Neural crest cell (in vitro differentiated cells): ENCODE results near the gene ARHGAP21. TPM values are rescaled to one million over a fixed set of nuclear protein-coding genes. Genes with fewer than 3 reads are reported as not detected.
A peak's percentile ranks its signal among the peaks of the same experiment; 100 is the strongest.

ENCODE experiments used
- DNase-seq: peaks from one replicate; pipeline ENCODE4 v3.0.0; 2021; ENCODE audit warnings: low read depth, mixed read lengths, low spot score
- H3K27ac Mint-ChIP-seq: one replicate; pipeline ENCODE4 v1.8.0; 2021; ENCODE audit warnings: mild to moderate bottlenecking, mixed read lengths; ENCODE audit not compliant: unreplicated experiment
- H3K27me3 Mint-ChIP-seq: 2 replicates; pipeline ENCODE4 v1.8.0; 2021; ENCODE audit warnings: low read depth, mild to moderate bottlenecking, mixed read lengths
- H3K36me3 Mint-ChIP-seq: 2 replicates; pipeline ENCODE4 v1.8.0; 2021; ENCODE audit warnings: low read depth, mild to moderate bottlenecking, mixed read lengths
- H3K4me1 Mint-ChIP-seq: 2 replicates; pipeline ENCODE4 v1.8.0; 2021; ENCODE audit warnings: mixed read lengths
- H3K4me3 Mint-ChIP-seq: one replicate; pipeline ENCODE4 v1.8.0; 2021; ENCODE audit warnings: mild to moderate bottlenecking, mixed read lengths
- H3K9me3 Mint-ChIP-seq: 2 replicates; pipeline ENCODE4 v1.8.0; 2021; ENCODE audit warnings: mixed read lengths
- total RNA-seq: library from RNA; stranded (reverse); gene quantifications from 2 replicates; pipeline ENCODE4 v1.2.1, GENCODE V29; 2021
- TF ChIP-seq, protein P1 (sequence below): fragments of 200-600 bp; sonication (generic); conservative IDR thresholded peaks from 2 replicates; pipeline ENCODE4 v1.5.0; 2021; ENCODE audit warnings: antibody characterized with exemption, mild to moderate bottlenecking

The ARHGAP21 gene
- total RNA-seq, 1 donor from 2014 or later, result 108 TPM

DNA sequence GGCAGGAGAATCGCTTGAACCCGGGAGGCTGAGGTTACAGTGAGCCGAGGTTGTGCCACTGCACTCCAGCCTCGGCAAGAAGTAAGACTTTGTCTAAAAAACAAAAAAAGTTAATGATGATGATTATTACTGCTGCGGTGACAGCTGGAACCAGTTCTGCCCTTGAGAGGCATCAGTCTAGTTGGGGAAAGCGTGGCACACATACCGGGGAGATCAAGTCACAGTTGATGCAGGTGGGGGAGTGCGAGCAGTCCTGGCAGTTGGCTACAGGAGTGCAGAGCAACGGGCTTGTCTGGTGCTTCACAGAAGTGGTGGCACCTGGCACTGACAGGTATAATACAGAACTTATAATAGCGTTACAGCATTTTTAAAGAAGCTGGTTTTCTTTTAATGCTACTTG lies 173.0 kb downstream of the ARHGAP21 start:
- Mint-ChIP-seq H3K27ac (no peak overlapping the region), H3K4me3 (no peak overlapping the region), H3K9me3 (no peaks in the 10 kb centered on the region), H3K4me1 (peaks cover 6% of the 10 kb centered on the region), H3K27me3 (no peaks in the 10 kb centered on the region), H3K36me3 (peaks cover 6% of the 10 kb centered on the region)
- DNase-seq, result no peak
- TF ChIP-seq, protein P1, sequence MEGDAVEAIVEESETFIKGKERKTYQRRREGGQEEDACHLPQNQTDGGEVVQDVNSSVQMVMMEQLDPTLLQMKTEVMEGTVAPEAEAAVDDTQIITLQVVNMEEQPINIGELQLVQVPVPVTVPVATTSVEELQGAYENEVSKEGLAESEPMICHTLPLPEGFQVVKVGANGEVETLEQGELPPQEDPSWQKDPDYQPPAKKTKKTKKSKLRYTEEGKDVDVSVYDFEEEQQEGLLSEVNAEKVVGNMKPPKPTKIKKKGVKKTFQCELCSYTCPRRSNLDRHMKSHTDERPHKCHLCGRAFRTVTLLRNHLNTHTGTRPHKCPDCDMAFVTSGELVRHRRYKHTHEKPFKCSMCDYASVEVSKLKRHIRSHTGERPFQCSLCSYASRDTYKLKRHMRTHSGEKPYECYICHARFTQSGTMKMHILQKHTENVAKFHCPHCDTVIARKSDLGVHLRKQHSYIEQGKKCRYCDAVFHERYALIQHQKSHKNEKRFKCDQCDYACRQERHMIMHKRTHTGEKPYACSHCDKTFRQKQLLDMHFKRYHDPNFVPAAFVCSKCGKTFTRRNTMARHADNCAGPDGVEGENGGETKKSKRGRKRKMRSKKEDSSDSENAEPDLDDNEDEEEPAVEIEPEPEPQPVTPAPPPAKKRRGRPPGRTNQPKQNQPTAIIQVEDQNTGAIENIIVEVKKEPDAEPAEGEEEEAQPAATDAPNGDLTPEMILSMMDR, result no peak

DNA sequence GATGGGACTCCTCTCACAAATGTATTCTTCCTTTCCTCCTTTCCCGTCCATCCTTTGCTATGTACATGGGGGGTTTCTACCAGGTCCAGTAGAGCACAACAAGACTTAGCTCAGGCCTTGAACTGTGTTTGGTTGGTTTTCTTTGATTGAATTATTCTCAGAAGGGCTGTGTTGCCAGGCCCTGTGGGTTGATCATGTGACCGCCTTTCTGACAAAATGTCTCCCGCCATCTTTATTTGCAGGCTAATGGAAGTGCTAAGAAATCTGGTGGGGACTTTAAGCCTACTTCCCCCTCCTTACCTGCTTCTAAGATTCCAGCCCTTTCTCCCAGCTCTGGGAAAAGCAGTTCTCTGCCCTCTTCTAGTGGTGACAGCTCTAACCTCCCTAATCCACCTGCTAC lies 178.1 kb downstream of the ARHGAP21 start:
- Mint-ChIP-seq H3K9me3 (no peaks in the 10 kb centered on the region), H3K4me3 (no peak overlapping the region), H3K36me3 (peaks cover 31% of the 10 kb centered on the region), H3K27me3 (no peaks in the 10 kb centered on the region), H3K27ac (no peak overlapping the region), H3K4me1 (peaks cover 9% of the 10 kb centered on the region)
- TF ChIP-seq, protein P1, result no peak
- no peak for DNase-seq

DNA sequence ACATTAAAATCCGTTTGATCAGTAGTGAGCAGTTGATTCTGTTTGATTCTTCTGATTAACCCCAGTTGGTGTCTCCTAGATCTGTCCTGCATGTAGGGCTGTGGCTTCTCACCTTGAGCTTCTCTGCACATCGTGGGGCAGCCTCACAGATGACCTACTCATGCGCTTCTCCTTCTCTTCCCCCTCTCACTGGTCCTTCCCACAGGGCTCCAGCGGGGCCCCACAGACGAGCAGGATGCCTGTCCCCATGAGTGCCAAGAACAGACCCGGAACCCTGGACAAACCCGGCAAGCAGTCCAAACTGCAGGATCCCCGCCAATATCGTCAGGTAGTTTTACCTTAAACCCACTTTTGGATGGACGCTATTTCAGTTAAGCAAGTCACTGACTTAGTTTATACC lies 178.9 kb downstream of the ARHGAP21 start:
- Mint-ChIP-seq H3K4me3 (no peak overlapping the region), H3K36me3 (peaks cover 34% of the 10 kb centered on the region), H3K9me3 (peaks cover 2% of the 10 kb centered on the region), H3K4me1 (peaks cover 9% of the 10 kb centered on the region), H3K27ac (peak overlapping the region; percentile 38), H3K27me3 (no peaks in the 10 kb centered on the region)
- TF ChIP-seq, protein P1, result no peak
- no peak for DNase-seq

DNA sequence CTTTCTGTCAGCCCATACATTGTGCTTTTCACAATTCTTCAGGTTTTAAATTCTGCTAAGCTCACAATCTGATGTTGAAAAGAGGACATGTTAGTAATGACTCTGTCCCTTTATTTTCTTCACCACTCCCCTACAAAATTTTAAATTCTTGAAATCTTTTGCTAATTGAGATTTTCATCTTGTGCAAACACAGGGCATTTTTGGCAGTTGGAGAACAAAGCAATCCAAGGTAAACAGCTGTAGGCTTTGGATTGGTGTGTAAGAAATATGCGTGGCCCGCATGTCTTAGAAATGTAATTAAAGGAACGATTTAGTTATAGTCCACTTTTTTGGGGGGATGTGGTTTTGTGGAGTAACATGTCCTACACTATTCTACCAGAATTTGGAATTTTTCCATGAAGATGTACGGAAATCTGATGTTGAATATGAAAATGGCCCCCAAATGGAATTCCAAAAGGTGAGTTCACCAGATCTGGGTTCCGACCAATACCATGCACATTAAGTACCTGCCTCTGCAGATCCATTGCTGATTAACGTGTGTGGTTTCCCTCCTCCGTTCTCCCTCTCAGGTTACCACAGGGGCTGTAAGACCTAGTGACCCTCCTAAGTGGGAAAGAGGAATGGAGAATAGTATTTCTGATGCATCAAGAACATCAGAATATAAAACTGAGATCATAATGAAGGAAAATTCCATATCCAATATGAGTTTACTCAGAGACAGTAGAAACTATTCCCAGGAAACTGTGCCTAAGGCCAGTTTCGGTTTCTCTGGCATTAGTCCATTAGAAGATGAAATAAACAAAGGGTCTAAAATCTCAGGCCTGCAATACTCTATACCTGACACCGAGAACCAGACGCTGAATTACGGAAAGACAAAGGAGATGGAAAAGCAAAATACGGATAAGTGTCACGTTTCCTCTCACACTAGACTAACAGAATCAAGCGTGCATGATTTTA lies 181.1 kb downstream of the ARHGAP21 start:
- no peak for DNase-seq
- Mint-ChIP-seq H3K27ac (no peak overlapping the region), H3K36me3 (peaks cover 35% of the 10 kb centered on the region), H3K4me1 (peaks cover 9% of the 10 kb centered on the region), H3K27me3 (no peaks in the 10 kb centered on the region), H3K9me3 (peaks cover 3% of the 10 kb centered on the region), H3K4me3 (no peak overlapping the region)
- TF ChIP-seq, protein P1, result no peak

DNA sequence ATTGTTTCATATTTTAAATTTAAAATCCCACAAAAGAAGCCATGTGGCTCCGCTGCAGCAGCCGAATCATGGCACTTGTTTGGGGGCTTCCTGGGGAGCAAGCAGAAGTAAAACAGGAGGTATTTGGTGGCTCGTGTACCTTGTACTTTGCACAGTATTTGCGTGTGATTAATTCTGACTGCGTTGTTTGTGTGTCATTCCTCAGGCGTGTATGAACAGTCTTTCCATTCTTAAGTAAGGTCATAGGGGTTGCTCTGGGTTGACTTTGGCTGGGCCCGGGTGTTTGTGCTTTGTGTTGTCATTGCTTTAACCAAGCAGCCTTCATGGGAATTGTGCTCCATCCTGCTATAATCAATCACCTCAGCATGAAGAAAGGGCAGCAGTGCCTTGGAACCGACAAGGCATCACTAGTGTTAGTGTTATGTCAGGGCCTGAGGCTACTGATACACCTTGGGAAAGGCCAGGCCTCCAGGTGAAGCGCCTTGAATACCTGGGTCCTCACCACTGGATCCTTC lies 182.4 kb downstream of the ARHGAP21 start:
- Mint-ChIP-seq H3K9me3 (peaks cover 3% of the 10 kb centered on the region), H3K27me3 (no peaks in the 10 kb centered on the region), H3K36me3 (peaks cover 34% of the 10 kb centered on the region), H3K27ac (no peak overlapping the region), H3K4me3 (no peak overlapping the region), H3K4me1 (peaks cover 9% of the 10 kb centered on the region)
- no peak for DNase-seq
- TF ChIP-seq, protein P1, result no peak
